A549 treated with RU486 at 1 μM for 4 hours (cell line): ENCODE data around the gene ORMDL2. TPM values are rescaled to one million over a fixed set of nuclear protein-coding genes. Genes with fewer than 3 reads are reported as not detected.

ENCODE experiments used
- total RNA-seq: library from RNA; stranded (reverse); fragments of 200-300 nt; extraction: Qiagen RNA extraction; gene quantifications from 5 replicates; pipeline ENCODE4 v1.2.3, GENCODE V29; 2022; ENCODE audit warnings: low read depth

Gene ORMDL2, protein sequence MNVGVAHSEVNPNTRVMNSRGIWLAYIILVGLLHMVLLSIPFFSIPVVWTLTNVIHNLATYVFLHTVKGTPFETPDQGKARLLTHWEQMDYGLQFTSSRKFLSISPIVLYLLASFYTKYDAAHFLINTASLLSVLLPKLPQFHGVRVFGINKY
- total RNA-seq: 73.6 to 116 TPM (median 95.7 TPM) in 5 replicates

DNA sequence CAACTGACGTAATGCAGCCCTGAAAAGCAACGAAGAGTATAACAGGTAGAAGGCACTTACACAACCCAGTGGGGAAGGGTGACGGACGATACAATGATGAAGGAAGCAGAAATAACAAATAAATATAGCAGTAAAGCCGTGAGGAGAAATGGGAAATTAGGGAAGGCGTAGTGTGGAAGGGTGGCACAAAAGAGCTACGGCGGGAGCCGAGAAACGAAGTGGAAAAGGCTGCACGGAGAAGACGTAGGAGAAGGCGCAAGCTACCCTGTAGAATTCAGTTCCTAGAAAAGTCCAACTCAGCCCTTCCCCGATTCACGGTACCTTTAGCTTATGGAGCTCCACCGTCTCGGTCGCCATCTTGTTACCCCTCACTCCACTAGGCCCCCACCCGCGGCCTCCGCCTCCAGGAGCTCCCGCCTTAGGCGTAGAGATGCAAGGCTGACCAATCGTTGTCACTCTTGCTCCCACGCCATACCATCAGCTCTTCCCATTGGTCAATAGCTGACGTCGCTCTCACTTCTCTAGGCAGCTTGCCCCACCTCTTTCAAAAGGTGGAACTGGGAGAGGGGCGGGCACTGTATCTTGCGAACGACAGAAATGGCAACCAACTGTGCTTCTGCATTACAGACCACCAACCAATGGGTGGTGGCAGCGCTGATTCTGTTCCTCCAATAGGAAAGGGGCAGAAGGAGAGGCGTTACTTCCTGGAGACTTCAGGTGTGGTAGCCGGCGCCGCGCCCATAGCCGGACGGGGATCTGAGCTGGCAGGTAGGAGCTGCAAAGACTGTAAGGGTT is at the start of gene ORMDL2, which contains the start of gene SARNP:
Gene ORMDL2 (plus strand): TSS at position 697 of the 795 bp plus-strand sequence. CDS start 959 bp downstream, outside the sequence.
Gene SARNP (minus strand): TSS at position 380 of the 795 bp plus-strand sequence. CDS start 23 bp downstream, at position 357.

DNA sequence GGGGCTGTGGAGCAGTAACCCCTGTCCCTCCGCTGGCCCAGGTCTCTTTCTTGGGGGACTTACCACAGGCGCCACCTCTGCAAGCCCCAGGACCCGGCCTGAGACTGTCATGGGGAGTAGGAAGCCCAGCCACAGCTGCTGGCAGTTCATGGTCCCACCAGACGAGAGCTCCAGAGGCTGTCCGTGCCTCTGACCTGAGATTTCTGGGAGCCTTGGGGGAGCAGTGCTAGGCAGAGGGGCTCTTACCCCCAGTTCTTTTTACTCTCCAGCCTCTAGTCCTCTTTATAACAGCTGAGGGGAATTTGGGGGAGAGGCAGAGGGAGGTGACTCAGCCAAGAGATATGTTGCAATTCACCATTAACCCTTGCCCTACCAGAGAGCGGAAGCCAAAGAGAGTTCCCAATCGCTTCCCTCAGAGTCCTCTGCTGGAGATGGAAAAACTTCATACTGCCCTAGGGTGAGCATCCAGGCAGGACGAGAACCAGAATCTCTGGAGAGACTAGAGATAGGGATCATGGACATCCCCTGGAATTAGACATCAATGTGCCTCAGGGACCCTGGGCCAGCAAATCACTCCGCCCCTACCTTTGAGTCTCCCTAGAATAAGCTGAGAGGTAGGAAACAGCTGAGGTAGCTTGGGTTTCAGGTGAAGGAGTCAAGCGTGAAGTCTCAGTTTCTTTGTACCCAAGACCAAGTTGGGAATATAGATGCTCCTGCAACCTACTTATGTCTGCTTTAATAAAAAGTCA is 25.0 kb downstream of the ORMDL2 start, which contains the start of gene MMP19:
Gene MMP19 (minus strand): TSS at position 256 of the 749 bp plus-strand sequence. CDS start 106 bp downstream, at position 150.

Other genes starting within 250 kb of the ORMDL2 start
- not detected in 5 replicates for gene OR2AP1, start 245.6 kb upstream of the ORMDL2 start, total RNA-seq
- not detected in 5 replicates for gene OR10P1, start 181.1 kb upstream of the ORMDL2 start, total RNA-seq
- gene ITGA7, start 110.1 kb upstream of the ORMDL2 start, total RNA-seq: 0.92 to 1.7 TPM (median 1.6 TPM) in 5 replicates
- 116 to 167 TPM (median 145 TPM) in 5 replicates for gene BLOC1S1, start 102.0 kb upstream of the ORMDL2 start, total RNA-seq
- 1.7 to 3.1 TPM (median 2.2 TPM) in 5 replicates for gene RDH5, start 97.6 kb upstream of the ORMDL2 start, total RNA-seq
- gene CD63, start 89.0 kb upstream of the ORMDL2 start, total RNA-seq: 695 to 804 TPM (median 704 TPM) in 5 replicates
- 1.9 to 5.1 TPM (median 4.1 TPM) in 5 replicates for gene GDF11, start 74.9 kb upstream of the ORMDL2 start, total RNA-seq
- 87.8 to 151 TPM (median 101 TPM) in 5 replicates for gene SARNP, start 317 bp upstream of the ORMDL2 start, total RNA-seq
- 17.3 to 22.8 TPM (median 21.6 TPM) in 5 replicates for gene DNAJC14, start 11.5 kb downstream of the ORMDL2 start, total RNA-seq
- 0.13 to 4.5 TPM (median 0.17 TPM) in 5 replicates for gene MMP19, start 24.9 kb downstream of the ORMDL2 start, total RNA-seq
- 35.9 to 40.2 TPM (median 38.8 TPM) in 5 replicates for gene PYM1, start 109.9 kb downstream of the ORMDL2 start, total RNA-seq
- gene DGKA, start 113.1 kb downstream of the ORMDL2 start, total RNA-seq: 16.5 to 20.0 TPM (median 19.3 TPM) in 5 replicates
- gene PMEL, start 148.0 kb downstream of the ORMDL2 start, total RNA-seq: 0.75 to 1.4 TPM (median 0.87 TPM) in 5 replicates
- gene CDK2, start 148.8 kb downstream of the ORMDL2 start, total RNA-seq: 55.0 to 59.1 TPM (median 57.1 TPM) in 5 replicates
- 23.6 to 34.7 TPM (median 34.3 TPM) in 5 replicates for gene RAB5B, start 156.0 kb downstream of the ORMDL2 start, total RNA-seq
- 7.0 to 9.4 TPM (median 8.1 TPM) in 5 replicates for gene SUOX, start 179.2 kb downstream of the ORMDL2 start, total RNA-seq
- 1.8 to 3.4 TPM (median 2.4 TPM) in 5 replicates for gene IKZF4, start 203.0 kb downstream of the ORMDL2 start, total RNA-seq
- gene RPS26, start 223.9 kb downstream of the ORMDL2 start, total RNA-seq: 641 to 1,011 TPM (median 739 TPM) in 5 replicates